KMS-11 (cell line): ENCODE results near the gene TACC3.

ENCODE experiments used
- H2AFZ ChIP-seq: fragments of 200-600 bp; sonication (generic); 2 replicates; pipeline ENCODE4 v1.6.1; 2016; ENCODE audit warnings: antibody characterized with exemption, mixed run types, low read depth
- H3K27ac ChIP-seq: fragments of 200-600 bp; sonication (generic); 2 replicates; pipeline ENCODE4 v1.6.1; 2016; ENCODE audit warnings: mild to moderate bottlenecking, mixed run types
- H3K27me3 ChIP-seq: fragments of 200-600 bp; sonication (generic); 2 replicates; pipeline ENCODE4 v1.6.1; 2017; ENCODE audit warnings: mild to moderate bottlenecking, low read depth, mixed run types, moderate library complexity; ENCODE audit not compliant: insufficient read depth
- H3K36me3 ChIP-seq: fragments of 200-600 bp; sonication (generic); 2 replicates; pipeline ENCODE4 v1.6.1; 2017; ENCODE audit warnings: mild to moderate bottlenecking, mixed run types; ENCODE audit not compliant: insufficient read depth
- H3K4me1 ChIP-seq: fragments of 200-600 bp; sonication (generic); 2 replicates; pipeline ENCODE4 v1.6.1; 2016; ENCODE audit warnings: mild to moderate bottlenecking, low read depth, mixed run types; ENCODE audit not compliant: poor library complexity, severe bottlenecking
- H3K4me2 ChIP-seq: fragments of 200-600 bp; sonication (generic); 2 replicates; pipeline ENCODE4 v1.7.0; 2016; ENCODE audit warnings: mild to moderate bottlenecking, mixed run types
- H3K4me3 ChIP-seq: fragments of 200-600 bp; sonication (generic); IDR thresholded peaks from 2 replicates; pipeline ENCODE4 v1.6.1; 2017; ENCODE audit warnings: low read depth, low read length, mixed read lengths; ENCODE audit not compliant: insufficient read depth
- H3K79me2 ChIP-seq: fragments of 200-600 bp; sonication (generic); 2 replicates; pipeline ENCODE4 v1.6.1; 2016; ENCODE audit warnings: low read depth, mixed run types; ENCODE audit not compliant: insufficient read depth
- H3K9ac ChIP-seq: fragments of 200-600 bp; sonication (generic); 2 replicates; pipeline ENCODE4 v1.6.1; 2016; ENCODE audit warnings: mild to moderate bottlenecking, mixed run types
- H4K20me1 ChIP-seq: fragments of 200-600 bp; sonication (generic); 2 replicates; pipeline ENCODE4 v1.6.1; 2016; ENCODE audit warnings: mild to moderate bottlenecking, mixed run types; ENCODE audit not compliant: insufficient read depth
- TF ChIP-seq, protein P1 (sequence below): fragments of 200-600 bp; sonication (generic); conservative IDR thresholded peaks from 2 replicates; pipeline ENCODE4 v1.6.1; 2017; ENCODE audit warnings: low read depth, mild to moderate bottlenecking, antibody characterized with exemption, low read length, moderate library complexity, mixed read lengths

TACC3 gene

DNA sequence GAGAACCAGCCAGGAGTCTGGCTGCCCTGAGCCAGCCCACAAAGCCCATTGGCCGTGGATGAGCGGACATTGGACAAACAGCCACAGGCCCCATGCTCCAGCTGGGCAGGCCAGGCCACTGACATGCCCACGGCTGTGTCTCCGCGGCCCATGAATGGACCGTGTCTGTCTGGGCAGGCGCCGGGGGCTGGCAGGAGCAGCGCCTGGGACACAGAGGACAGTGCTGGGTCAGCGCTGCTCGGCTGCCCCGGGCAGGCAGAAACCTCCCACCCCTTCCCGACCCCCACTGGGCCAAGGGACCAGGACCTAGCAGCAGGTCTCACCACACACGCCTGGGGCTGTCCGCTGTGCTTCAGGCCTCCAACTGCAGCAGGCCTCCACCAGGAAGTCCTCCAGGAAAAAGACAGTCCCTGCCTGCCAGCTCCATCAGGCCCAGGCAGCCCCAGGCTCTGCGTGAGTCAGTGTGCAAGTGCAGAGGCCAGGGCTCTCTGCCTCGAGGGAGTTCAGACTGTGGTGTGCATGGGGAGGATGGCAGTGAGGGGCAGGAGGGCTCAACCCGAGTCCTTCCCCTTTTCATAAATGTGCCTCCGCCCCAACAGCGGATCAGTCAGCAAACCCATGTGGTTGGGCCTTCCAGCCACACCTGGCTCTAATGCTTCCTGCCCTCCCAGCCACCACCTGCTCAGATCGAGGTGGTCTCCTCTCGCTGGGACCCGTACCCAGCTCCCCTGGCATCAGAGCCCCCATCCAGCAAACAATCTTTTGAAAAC lies 54.6 kb downstream of the TACC3 start:
- H3K36me3 ChIP-seq, result no peaks in the 10 kb centered on the region
- H2AFZ ChIP-seq, result no peak overlapping the region
- no peaks in the 10 kb centered on the region for H3K27me3 ChIP-seq
- peaks cover 4% of the 10 kb centered on the region for H3K4me1 ChIP-seq
- no peak overlapping the region for H3K4me2 ChIP-seq
- H3K27ac ChIP-seq, result no peak overlapping the region
- no peaks in the 10 kb centered on the region for H3K79me2 ChIP-seq
- TF ChIP-seq, protein P1, sequence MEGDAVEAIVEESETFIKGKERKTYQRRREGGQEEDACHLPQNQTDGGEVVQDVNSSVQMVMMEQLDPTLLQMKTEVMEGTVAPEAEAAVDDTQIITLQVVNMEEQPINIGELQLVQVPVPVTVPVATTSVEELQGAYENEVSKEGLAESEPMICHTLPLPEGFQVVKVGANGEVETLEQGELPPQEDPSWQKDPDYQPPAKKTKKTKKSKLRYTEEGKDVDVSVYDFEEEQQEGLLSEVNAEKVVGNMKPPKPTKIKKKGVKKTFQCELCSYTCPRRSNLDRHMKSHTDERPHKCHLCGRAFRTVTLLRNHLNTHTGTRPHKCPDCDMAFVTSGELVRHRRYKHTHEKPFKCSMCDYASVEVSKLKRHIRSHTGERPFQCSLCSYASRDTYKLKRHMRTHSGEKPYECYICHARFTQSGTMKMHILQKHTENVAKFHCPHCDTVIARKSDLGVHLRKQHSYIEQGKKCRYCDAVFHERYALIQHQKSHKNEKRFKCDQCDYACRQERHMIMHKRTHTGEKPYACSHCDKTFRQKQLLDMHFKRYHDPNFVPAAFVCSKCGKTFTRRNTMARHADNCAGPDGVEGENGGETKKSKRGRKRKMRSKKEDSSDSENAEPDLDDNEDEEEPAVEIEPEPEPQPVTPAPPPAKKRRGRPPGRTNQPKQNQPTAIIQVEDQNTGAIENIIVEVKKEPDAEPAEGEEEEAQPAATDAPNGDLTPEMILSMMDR, result no peak
- no peak overlapping the region for H3K4me3 ChIP-seq
- no peaks in the 10 kb centered on the region for H4K20me1 ChIP-seq
- no peak overlapping the region for H3K9ac ChIP-seq

GRCh38 chr4:1776521-1777161 lies 55.3 kb downstream of the TACC3 start:
- Histone ChIP-seq H3K79me2 (no peaks in the 10 kb centered on the region), H2AFZ (no peak overlapping the region), H3K27ac (no peak overlapping the region), H3K27me3 (no peaks in the 10 kb centered on the region), H3K9ac (no peak overlapping the region), H4K20me1 (no peaks in the 10 kb centered on the region), H3K4me1 (peaks cover 4% of the 10 kb centered on the region), H3K4me2 (no peak overlapping the region), H3K36me3 (no peaks in the 10 kb centered on the region), H3K4me3 (no peak overlapping the region)
- TF ChIP-seq, protein P1, result no peak

DNA sequence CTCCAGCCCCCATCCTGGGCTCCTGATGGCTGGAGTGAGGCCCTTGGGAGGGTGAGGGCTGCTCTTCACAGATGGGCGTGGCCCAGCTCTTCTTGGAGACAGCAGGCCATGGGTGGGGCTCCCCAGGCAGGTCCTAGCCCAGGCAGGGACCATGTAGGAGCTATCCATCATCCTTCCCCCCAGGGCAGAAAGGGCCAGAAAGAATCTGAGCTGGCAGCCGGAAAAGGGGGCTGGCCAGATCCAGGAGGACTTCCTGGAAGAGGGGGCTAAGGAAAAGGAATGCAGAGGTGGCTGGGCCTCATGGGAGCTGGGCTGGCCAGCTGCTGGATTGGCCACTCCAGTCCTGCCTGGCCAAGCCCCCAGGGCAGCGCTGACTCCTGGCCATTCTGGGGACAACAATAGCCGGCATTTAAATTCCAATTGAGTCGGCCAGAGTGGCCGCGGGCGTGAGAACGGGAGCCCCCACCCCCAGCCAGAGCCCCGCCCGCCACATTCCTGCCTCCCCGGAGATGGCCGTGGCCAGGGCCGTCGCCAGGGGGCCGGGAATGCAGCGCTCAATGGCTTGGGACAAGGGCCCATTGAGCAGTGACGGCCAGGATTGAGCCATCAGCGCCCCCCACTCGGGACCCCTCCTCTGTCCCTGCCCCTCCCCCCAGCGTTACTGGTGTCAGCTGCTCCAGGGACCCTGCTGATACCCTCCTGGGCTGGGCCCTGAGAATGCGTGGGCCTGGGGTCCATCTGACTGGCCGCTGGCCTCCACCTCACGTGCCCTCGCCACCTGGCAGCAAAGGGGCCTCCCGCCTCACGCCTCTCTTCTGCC lies 56.7 kb downstream of the TACC3 start:
- H3K4me1 ChIP-seq, result no peaks in the 10 kb centered on the region
- TF ChIP-seq, protein P1, result no peak
- H3K27me3 ChIP-seq, result no peaks in the 10 kb centered on the region
- H4K20me1 ChIP-seq, result no peaks in the 10 kb centered on the region
- no peaks in the 10 kb centered on the region for H3K36me3 ChIP-seq
- no peak overlapping the region for H3K4me3 ChIP-seq
- no peak overlapping the region for H3K9ac ChIP-seq
- no peaks in the 10 kb centered on the region for H3K79me2 ChIP-seq
- H2AFZ ChIP-seq, result no peak overlapping the region
- H3K4me2 ChIP-seq, result no peak overlapping the region
- no peak overlapping the region for H3K27ac ChIP-seq

DNA sequence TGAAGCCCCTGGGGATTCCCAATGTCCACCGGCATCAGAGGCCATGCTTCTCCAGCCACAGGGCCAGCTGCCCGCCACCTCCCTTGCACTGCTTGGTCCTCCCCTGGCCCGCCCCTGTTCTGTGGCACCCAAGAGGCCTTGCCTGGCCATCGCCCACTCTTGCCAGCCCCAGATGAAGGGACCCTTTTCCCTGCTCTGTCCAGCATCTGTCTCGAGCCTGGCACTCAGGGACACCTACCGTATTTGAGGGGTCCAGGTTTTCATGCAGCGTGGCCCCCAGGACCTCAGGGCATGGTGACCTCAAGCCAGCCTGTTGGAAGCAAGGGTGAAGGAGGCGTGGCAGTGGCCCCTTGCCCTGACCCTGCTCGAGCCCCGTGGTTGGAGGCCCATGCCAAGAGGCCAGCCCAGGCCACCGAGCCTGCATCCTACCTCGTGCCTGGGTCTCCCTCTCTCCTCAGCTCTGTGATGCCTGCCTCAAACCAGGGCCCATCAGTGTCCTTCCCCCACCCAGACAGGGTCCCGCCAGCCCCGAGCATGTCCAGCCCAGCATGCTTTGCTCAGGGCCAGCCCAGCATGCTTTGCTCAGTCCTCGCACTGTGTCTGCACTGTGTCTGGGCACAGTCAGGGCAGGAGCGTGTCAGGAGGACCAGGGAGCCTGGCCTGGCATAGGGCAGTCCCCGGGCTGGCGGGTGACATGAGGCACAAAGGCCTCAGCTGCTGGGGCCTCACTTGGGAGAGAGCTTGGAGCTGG lies 57.5 kb downstream of the TACC3 start:
- no peak overlapping the region for H3K4me2 ChIP-seq
- no peak overlapping the region for H3K9ac ChIP-seq

More for the DNA sequence above, 57.5 kb downstream of the TACC3 start:
- Histone ChIP-seq H3K4me3 (no peak overlapping the region), H4K20me1 (no peaks in the 10 kb centered on the region), H2AFZ (no peak overlapping the region), H3K4me1 (no peaks in the 10 kb centered on the region), H3K79me2 (no peaks in the 10 kb centered on the region), H3K27ac (no peak overlapping the region), H3K36me3 (no peaks in the 10 kb centered on the region), H3K27me3 (no peaks in the 10 kb centered on the region)
- TF ChIP-seq, protein P1, result no peak
